NCI-H526 (cell line): ENCODE data around the gene TSTD2.
"Not testable (repeated sequence)": the region's sequence is repeated elsewhere in the genome, so short reads cannot be mapped to it uniquely, and the experiment has no call there.

Source experiments
- DNase-seq, 2 experiments: peaks; one replicate each; lab custom pipeline; 2025; lab: John Stamatoyannopoulos, UW

TSTD2 gene

DNA sequence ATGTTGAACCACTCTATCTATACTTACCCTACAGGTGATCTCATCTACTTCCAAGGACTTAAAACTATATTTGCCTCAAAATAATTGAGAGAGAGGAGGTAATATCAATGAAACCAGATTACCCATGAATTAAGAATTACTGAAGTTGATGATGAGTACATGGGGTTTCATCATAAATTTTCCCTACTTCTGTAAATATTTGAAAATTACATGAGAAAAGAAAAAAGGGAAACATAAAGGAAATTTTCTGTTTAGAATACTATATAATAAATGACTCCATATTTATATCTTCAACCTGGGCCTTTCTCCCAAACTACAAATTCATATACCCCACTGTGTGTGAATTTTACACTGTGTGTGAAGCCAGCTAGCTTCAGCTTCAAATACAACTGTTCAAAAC lies 2.6 kb downstream of the TSTD2 start:
- no peak for DNase-seq

DNA sequence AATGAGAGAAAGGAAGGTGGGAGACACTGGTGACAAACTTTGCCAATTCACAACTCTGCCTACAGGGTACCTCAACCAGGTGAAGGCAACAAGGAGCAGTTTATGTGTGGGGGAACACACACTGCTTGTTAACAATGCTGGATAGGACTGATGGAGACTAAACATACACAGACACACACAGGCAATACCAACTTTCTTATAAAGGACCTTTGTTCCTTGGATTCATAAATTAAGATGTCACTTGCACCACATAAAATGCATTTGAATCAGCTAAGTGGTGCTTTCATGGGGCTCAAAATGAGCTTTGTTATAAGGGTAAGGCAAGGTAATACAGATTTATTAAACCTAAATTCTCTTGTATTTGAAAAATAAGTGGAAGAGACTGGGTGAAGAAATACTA lies 4.0 kb downstream of the TSTD2 start:
- DNase-seq, result no peak

- DNase-seq, result no peak
Measured at GRCh38 chr9:97628668-97629067, 4.5 kb downstream of the TSTD2 start.

DNA sequence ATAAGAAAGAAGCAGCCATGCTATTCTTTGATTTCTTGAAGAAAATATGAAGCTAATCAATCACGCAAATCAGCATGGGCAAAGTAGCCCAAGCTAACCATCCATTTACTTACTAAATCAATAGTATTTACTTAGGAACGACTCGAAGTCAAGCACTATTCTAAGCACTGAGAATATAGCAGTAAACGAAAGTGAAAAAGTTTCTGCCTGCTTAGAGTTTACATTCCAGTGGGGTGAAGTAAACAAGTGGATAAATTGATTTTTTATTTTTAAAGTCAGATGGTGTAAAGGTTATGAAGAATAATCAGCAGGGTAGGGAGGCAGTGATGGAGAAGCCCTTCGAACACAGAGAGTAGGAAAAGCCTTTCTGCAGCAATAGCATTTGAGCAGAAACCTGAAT lies 5.5 kb downstream of the TSTD2 start:
- no peak for DNase-seq

- no peak for DNase-seq
Measured at GRCh38 chr9:97625620-97626019, 7.5 kb downstream of the TSTD2 start.

- no peak for DNase-seq
Measured at GRCh38 chr9:97623946-97624345, 9.2 kb downstream of the TSTD2 start.

DNA sequence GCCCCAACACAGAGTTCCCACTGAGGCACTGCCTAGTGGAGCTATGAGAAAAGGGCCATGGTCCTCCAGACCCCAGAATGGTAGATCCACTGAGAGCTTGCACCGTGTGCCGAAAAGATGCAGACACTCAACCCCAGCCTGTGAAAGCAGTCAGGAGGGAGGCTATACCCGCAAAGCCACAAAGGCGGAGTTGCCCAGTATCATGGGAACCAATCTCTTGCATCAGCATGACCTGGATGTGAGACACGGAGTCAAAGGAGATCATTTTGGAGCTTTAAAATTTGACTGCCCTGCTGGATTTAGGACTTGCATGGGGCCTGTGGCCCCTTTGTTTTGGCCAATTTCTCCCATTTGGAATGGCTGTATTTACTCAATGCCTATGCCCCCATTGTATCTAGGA lies 10.7 kb downstream of the TSTD2 start:
- DNase-seq, result not testable (repeated sequence)

DNA sequence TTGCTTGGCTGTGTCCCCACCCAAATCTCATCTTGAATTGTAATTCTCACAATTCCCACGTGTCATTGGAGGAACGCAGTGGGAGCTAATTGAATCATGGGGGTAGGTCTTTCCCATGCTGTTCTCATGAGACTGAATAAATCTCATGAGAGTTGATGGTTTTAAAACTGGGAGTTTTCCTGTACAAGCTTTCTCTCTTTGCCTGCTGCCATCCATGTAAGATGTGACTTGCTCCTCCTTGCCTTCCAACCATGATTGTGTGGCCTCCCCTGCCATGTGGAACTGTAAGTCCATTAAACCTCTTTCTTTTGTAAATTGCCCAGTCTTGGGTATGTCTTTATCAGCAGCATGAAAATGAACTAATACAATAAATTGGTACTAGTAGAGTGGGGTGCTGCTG lies 13.1 kb downstream of the TSTD2 start:
- not testable (repeated sequence) for DNase-seq

DNA sequence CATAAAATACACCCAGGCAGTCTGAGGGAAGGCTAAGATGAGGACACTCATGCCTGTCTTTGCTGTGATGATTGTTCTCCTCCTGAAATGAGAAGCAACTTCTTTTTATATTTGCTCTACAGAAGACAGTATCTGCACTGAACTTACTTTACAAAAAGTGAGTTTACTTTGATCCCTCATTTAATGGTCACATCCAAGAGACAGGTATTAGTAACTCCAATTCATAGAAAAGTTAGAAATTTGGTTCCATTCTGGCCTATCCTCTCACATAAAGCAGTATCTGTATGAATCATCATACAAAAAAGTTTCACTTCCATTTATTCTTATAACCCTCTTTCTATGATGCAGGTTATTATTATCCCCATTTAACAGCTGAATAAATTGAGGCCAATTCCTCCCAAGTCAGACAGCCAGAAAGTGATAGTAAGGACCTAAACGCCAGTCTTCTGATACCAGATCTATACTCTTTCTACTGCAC lies 15.2 kb downstream of the TSTD2 start:
- DNase-seq, result no peak

DNA sequence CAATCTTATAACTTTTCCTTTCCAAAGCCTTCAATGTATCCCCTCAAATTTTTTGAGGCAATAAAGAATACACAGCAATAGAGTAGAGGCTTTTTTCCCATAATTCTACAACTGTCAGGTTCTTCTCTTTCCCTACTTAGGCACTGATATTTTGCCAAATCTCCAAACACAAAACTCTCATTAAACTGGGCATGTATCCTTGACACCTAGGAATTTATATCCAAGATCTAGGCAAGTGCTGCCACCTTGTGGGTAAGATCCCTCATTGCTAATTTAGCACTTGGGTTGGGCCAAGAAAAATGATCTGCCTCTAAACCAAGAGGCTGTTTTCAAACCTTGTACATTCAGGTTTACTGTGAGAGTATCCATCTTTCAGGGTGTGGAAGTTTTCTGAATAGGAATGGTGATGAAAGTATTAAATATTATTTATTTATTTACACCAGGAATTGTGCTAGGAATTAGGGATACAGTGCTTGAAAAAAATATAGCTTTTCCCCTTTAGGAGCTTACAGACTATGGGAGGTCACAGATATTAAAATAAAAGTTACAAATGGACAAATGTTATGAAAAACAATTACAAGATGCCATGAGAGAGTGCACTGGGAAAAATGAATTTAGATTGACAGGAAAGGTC lies 17.6 kb downstream of the TSTD2 start:
- DNase-seq, result peak in 1 of 2 experiments; percentile 40

DNA sequence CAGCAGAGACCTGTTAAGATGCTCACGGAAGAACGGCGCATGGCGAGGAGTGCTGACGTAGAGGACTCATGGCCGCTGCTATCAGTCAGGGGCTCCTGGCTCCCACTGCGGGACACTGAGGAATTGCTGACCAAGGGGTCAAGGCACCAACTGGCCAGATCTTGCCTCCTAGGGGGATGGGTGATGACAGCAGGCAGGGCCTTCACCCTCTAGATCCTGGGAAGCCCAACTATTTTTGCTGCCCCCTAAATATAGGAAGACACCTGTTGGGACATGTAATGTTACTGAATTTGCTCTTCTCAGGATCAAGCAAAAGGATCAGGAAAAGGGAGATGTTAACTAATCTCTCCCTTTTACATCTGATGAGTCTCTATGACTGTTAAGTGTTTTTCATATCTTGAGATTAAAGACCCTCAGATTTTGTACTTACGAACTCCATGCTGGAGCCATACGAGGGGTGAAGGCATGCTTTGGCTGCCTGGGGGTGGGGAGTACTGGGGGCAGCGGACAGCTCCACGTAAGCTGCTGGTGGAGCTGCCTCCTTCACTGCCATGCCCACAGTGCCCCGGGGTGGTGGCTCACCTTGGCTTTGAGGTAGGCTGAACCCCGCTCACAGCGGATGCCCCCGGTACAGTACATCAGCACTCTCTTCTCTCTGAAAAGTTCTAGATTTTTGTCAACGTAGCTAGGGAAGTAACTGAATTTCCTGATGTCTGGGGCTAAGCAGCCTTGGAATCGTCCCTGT lies 28.1 kb downstream of the TSTD2 start:
- DNase-seq, result no peak

- no peak for DNase-seq
Measured at GRCh38 chr9:97602430-97602829, 30.7 kb downstream of the TSTD2 start.

DNA sequence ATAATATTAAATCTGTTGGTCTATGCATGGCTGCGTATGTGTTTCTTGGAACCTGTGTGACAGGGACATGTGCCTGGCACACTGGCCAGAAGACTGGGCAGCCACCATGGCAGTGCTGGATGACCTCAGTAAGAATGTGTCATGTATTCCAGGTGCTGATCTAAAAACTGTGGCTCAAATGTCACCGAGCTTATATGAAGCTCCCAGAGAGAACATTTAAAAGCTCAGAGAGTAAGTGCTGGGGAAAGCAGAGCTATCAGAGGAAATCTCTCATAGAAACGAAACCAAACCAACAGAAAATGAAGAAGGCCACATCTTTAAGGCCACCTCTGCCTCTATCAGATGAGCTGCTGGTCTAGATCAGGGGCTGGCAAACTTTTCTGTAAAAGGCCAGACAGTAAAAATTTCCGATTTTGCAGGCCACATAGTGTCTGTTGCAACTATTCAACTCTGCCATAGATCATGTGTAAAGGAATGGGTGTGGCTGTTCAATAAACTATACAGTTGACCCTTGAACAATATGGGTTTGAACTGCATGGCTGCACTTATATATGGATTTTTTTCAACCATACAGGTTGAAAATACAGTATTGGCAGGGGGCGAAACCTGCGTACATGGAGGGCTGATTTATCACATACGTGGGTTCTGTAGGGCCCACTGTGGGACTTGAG lies 31.8 kb downstream of the TSTD2 start:
- no peak for DNase-seq

- DNase-seq, result no peak
Measured at GRCh38 chr9:97600531-97601227, 32.5 kb downstream of the TSTD2 start.

- DNase-seq, result no peak
Measured at GRCh38 chr9:97599314-97599846, 33.8 kb downstream of the TSTD2 start.

- peak; percentile 57 to 80 for DNase-seq
Measured at GRCh38 chr9:97598461-97599288, 34.5 kb downstream of the TSTD2 start.

DNA sequence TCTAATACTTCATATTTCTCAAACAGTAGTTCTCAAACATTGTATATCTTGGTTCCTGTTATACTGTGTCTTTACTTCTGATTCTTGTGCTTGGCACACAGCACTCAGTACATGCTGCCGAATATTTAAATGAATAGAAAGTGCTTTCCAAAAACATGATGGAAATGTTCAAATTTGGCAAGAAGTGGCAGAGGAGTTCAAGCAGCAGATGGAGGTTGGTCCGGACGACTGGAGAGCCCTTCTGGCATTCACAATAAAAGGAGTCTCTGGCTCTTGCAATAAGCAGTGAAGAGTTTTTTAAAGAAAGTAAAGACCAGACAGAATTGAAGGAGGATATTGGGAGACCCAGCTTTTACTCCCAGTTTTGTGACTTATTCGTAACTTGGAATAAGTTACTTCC lies 36.3 kb downstream of the TSTD2 start:
- DNase-seq, result no peak

GRCh38 chr9:97594381-97594921 lies 38.7 kb downstream of the TSTD2 start:
- DNase-seq, result peak; percentile 69 to 78

GRCh38 chr9:97593960-97594359 lies 39.2 kb downstream of the TSTD2 start:
- peak; percentile 69 to 78 for DNase-seq

DNA sequence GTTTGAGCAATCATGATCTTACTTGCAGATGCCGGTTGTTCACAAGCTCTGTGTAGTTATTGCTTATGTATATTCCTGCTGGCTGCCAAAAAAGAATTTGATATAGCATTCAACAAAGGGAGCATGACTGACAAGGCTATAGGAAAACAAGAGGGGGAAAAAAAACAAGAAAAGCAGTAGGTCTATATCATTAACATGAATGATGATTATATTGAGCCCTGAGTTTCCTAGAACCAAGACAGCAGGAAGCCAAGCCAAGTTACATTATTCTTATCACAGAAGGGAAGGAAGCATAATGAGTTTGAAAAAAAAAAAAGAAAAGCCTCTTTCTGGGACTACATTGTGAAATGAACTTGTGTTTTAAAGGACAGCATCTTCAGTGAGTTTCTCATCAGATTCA lies 41.0 kb downstream of the TSTD2 start:
- DNase-seq, result no peak

- DNase-seq, result no peak
Measured at GRCh38 chr9:97591535-97591934, 41.6 kb downstream of the TSTD2 start.
